ENCODE data around the gene MXRA8.
"Not testable (repeated sequence)": the region's sequence is repeated elsewhere in the genome, so short reads cannot be mapped to it uniquely, and the experiment has no call there.

MXRA8 gene

GRCh38 chr1:1318777-1319645 lies 39.3 kb downstream of the MXRA8 start:
- peak overlapping the region; percentile 49 for H3K27ac ChIP-seq
- TF ChIP-seq CTCF (conservative IDR thresholded peaks at IDR 0.05) = no peak

- no peak for TF ChIP-seq CTCF (conservative IDR thresholded peaks at IDR 0.05)
- H3K27ac ChIP-seq = peak overlapping the region; percentile 49
These were observed 40.2 kb downstream of the MXRA8 start for GRCh38 chr1:1318131-1318652.

- TF ChIP-seq CTCF (conservative IDR thresholded peaks at IDR 0.05) = no peak
- peak overlapping the region; percentile 49 for H3K27ac ChIP-seq
These were observed 40.9 kb downstream of the MXRA8 start for GRCh38 chr1:1317420-1317819.

- H3K27ac ChIP-seq = not testable (repeated sequence)
These were observed 42.2 kb downstream of the MXRA8 start for GRCh38 chr1:1316199-1316598.

GRCh38 chr1:1315435-1315954 lies 42.9 kb downstream of the MXRA8 start:
- no peak overlapping the region for H3K27ac ChIP-seq
- no peak for TF ChIP-seq CTCF (conservative IDR thresholded peaks at IDR 0.05)

GRCh38 chr1:1314678-1315335 lies 43.5 kb downstream of the MXRA8 start:
- H3K27ac ChIP-seq = no peak overlapping the region
- TF ChIP-seq CTCF (conservative IDR thresholded peaks at IDR 0.05) = no peak

- no peak for TF ChIP-seq CTCF (conservative IDR thresholded peaks at IDR 0.05)
These were observed 44.1 kb downstream of the MXRA8 start for GRCh38 chr1:1314237-1314586.

More at GRCh38 chr1:1314237-1314586, 44.1 kb downstream of the MXRA8 start:
- H3K27ac ChIP-seq = no peak overlapping the region

All from VCaP (cell line).